Neuronal stem cell (in vitro differentiated cells): ENCODE measurements around the gene UXS1.

Experiments
- DNase-seq: peaks from one replicate; pipeline ENCODE4 v3.0.0-alpha.2; 2013; ENCODE audit warnings: low spot score
- H2AFZ ChIP-seq: one replicate; pipeline ENCODE4 v1.6.1; 2013; ENCODE audit warnings: mild to moderate bottlenecking, low read length, inconsistent platforms
- H2AK5ac ChIP-seq: 2 replicates; pipeline ENCODE4 v1.6.1; 2013; ENCODE audit warnings: low read depth, mild to moderate bottlenecking, inconsistent platforms, low read length, moderate library complexity, mixed read lengths
- H2BK120ac ChIP-seq: 2 replicates; pipeline ENCODE4 v1.6.1; 2013; ENCODE audit warnings: low read depth, mild to moderate bottlenecking, inconsistent platforms, low read length, moderate library complexity, mixed read lengths
- H2BK12ac ChIP-seq: one replicate; pipeline ENCODE4 v1.6.1; 2013; ENCODE audit warnings: low read length, inconsistent platforms
- H2BK15ac ChIP-seq: 2 replicates; pipeline ENCODE4 v1.6.1; 2013; ENCODE audit warnings: mild to moderate bottlenecking, low read length, inconsistent platforms, mixed read lengths
- H2BK5ac ChIP-seq: one replicate; pipeline ENCODE4 v1.6.1; 2013; ENCODE audit warnings: inconsistent platforms, mild to moderate bottlenecking, low read length, moderate library complexity
- H3K14ac ChIP-seq: one replicate; pipeline ENCODE4 v1.6.1; 2013; ENCODE audit warnings: low read length, inconsistent platforms
- H3K18ac ChIP-seq: 2 replicates; pipeline ENCODE4 v1.6.1; 2013; ENCODE audit warnings: low read length, inconsistent platforms
- H3K23ac ChIP-seq: 2 replicates; pipeline ENCODE4 v1.6.1; 2013; ENCODE audit warnings: low read depth, mild to moderate bottlenecking, mixed read lengths, low read length, inconsistent platforms; ENCODE audit not compliant: poor library complexity
- H3K27ac ChIP-seq: replicated peaks from 3 replicates; pipeline ENCODE4 v1.5.1; 2013; ENCODE audit warnings: low read length, inconsistent platforms
- H3K27me3 ChIP-seq, 3 experiments: 2 replicates each; pipeline ENCODE4 v1.6.1; 2013; ENCODE audit warnings: low read length in 3 of 3, mild to moderate bottlenecking in 2 of 3, inconsistent platforms in 1 of 3, low read depth in 1 of 3, mixed read lengths in 1 of 3, moderate library complexity in 1 of 3; ENCODE audit not compliant: control insufficient read depth in 3 of 3, insufficient read depth in 3 of 3
- H3K36me3 ChIP-seq, 2 donors: replicated peaks in 1 of 2; 2 replicates each; pipeline ENCODE4 v1.6.1; 2013; ENCODE audit warnings: low read length in 2 of 2; ENCODE audit not compliant: control insufficient read depth in 2 of 2, insufficient read depth in 2 of 2
- H3K4ac ChIP-seq: 2 replicates; pipeline ENCODE4 v1.6.1; 2013; ENCODE audit warnings: inconsistent platforms, mild to moderate bottlenecking, low read length, moderate library complexity
- H3K4me1 ChIP-seq, 2 donors: 1 replicate in 1 of 2; 2 replicates in 1 of 2; pipeline ENCODE4 v1.6.1; 2013; ENCODE audit warnings: low read length in 2 of 2, low read depth in 1 of 2; ENCODE audit not compliant: control insufficient read depth in 2 of 2, insufficient read depth in 1 of 2
- H3K4me2 ChIP-seq: one replicate; pipeline ENCODE4 v1.6.1; 2013; ENCODE audit warnings: mild to moderate bottlenecking, low read length, inconsistent platforms; ENCODE audit not compliant: insufficient read depth, poor library complexity, severe bottlenecking
- H3K4me3 ChIP-seq, 2 donors: 2 replicates each; pipeline ENCODE4 v1.5.1; 2013; ENCODE audit warnings: low read length in 2 of 2, mild to moderate bottlenecking in 2 of 2, inconsistent platforms in 1 of 2, moderate library complexity in 1 of 2
- H3K79me1 ChIP-seq: one replicate; pipeline ENCODE4 v1.6.1; 2013; ENCODE audit warnings: low read depth, mild to moderate bottlenecking, inconsistent platforms, low read length, moderate library complexity
- H3K9ac ChIP-seq: one replicate; pipeline ENCODE4 v1.6.1; 2013; ENCODE audit warnings: mild to moderate bottlenecking, low read depth, low read length, inconsistent platforms; ENCODE audit not compliant: poor library complexity
- H3K9me3 ChIP-seq, 2 donors: replicated peaks in 1 of 2; 2 replicates each; pipeline versions ENCODE3 to v1.6.1; 2013; ENCODE audit warnings: low read length in 2 of 2, mild to moderate bottlenecking in 2 of 2, inconsistent platforms in 1 of 2, low read depth in 1 of 2, mixed read lengths in 1 of 2, moderate library complexity in 1 of 2; ENCODE audit not compliant: control insufficient read depth in 2 of 2, insufficient read depth in 1 of 2
- H4K8ac ChIP-seq: one replicate; pipeline ENCODE4 v1.6.1; 2013; ENCODE audit warnings: low read depth, mild to moderate bottlenecking, inconsistent platforms, low read length, moderate library complexity
- H4K91ac ChIP-seq: one replicate; pipeline ENCODE4 v1.6.1; 2013; ENCODE audit warnings: low read length, low read depth, mild to moderate bottlenecking, inconsistent platforms; ENCODE audit not compliant: poor library complexity
- WGBS, 2 donors: extraction: QIAGEN DNeasy Blood & Tissue Kit; methylation state at CpG; one replicate each; pipeline ENCODE4 v1.1.7; 2013; ENCODE audit warnings: missing lambda C conversion rate in 2 of 2, mixed read lengths in 1 of 2; ENCODE audit not compliant: insufficient read length in 2 of 2, insufficient replicate concordance in 1 of 2; ENCODE audit errors: extremely low coverage in 2 of 2; 5-methylcytosine and 5-hydroxymethylcytosine counted together

UXS1 gene

DNA sequence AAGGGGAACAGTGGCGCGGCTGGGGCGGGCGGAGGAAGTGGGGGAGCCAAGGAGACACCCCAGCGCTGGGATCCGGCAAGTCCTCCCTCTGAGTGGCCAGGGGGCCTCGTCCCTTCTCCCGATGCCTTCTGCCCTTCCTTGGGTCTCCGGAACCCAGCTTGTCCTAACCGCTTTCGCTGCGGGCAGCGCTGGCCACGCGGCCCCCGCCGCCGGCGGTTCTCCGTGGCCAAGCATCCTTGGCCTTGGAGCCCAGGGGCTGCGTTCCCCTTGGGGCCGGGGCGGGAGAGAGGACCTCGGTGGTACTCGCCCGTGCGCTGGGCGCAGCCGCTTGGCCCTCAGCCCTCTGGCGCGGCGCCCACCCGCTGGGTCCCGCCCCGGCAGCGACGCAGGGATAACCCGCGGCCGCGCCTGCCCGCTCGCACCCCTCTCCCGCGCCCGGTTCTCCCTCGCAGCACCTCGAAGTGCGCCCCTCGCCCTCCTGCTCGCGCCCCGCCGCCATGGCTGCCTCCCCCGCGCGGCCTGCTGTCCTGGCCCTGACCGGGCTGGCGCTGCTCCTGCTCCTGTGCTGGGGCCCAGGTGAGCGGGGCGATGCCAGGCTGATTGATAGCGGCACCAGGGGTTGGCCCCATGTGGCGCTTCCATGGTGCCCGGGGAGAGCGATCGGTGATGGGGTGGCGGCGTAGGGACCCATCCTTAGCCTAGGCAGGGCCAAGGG, 128.7 kb downstream of the UXS1 start:
- Histone ChIP-seq H3K9me3 (no peaks in the 10 kb centered on the region), H2BK120ac (peak overlapping the region; percentile 40), H3K4me3 (peak overlapping the region in 1 of 2 donors; percentile 80), H3K14ac (peak overlapping the region; percentile 73), H2BK15ac (peak overlapping the region; percentile 95), H3K4ac (peak overlapping the region; percentile 10), H3K36me3 (no peaks in the 10 kb centered on the region), H2BK12ac (peak overlapping the region; percentile 85), H4K91ac (no peak overlapping the region), H3K27ac (no peak overlapping the region), H3K27me3 (peaks cover 5 to 28% (median 25%) of the 10 kb centered on the region in 3 experiments), H3K18ac (peak overlapping the region; percentile 95), H2BK5ac (peak overlapping the region; percentile 40), H3K4me1 (peaks cover 3 to 12% of the 10 kb centered on the region in 2 donors), H2AK5ac (peak overlapping the region; percentile 49), H3K79me1 (peaks cover 1% of the 10 kb centered on the region), H3K4me2 (peak overlapping the region; percentile 95), H4K8ac (peak overlapping the region; percentile 94), H2AFZ (peak overlapping the region; percentile 69), H3K9ac (peak overlapping the region; percentile 88), H3K23ac (peak overlapping the region; percentile 86)
- WGBS, 2 donors, result no CpG with 5 or more reads among the region's 68 CpGs
- no peak for DNase-seq

DNA sequence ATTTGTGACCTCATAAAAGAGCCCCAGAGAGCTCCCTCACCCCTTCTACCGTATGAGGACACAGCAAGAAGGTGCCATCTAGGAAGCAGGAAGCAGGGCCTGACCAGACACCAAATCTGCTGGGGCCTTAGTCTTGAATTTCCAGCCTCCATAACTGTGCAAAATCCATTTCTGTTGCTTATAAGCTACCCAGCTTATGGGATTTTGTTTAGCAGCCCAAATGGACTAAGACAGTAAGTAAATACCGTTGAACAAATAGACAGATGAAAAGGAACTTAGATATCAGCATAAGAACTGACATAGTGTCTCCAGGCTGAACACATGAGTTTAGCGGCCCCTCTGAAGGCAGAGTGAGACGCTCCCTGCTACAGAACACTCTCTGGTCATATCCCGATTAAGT, 130.9 kb downstream of the UXS1 start:
- Histone ChIP-seq H2BK5ac (no peak overlapping the region), H2BK12ac (no peak overlapping the region), H2BK15ac (no peak overlapping the region), H3K27ac (no peak overlapping the region), H3K36me3 (no peaks in the 10 kb centered on the region), H3K79me1 (peaks cover 1% of the 10 kb centered on the region), H4K91ac (no peak overlapping the region), H3K4me2 (no peak overlapping the region), H3K4me1 (peaks cover 3 to 12% of the 10 kb centered on the region in 2 donors), H3K4me3 (no peak overlapping the region), H3K9ac (no peak overlapping the region), H2AK5ac (no peak overlapping the region), H3K27me3 (peaks cover 5 to 28% (median 25%) of the 10 kb centered on the region in 3 experiments), H2AFZ (no peak overlapping the region), H3K14ac (no peak overlapping the region), H4K8ac (no peak overlapping the region), H3K9me3 (no peaks in the 10 kb centered on the region), H2BK120ac (no peak overlapping the region), H3K4ac (no peak overlapping the region), H3K23ac (no peak overlapping the region), H3K18ac (no peak overlapping the region)
- no CpG with 5 or more reads among the region's 5 CpGs for WGBS, 2 donors
- no peak for DNase-seq

- Histone ChIP-seq H2BK12ac (no peak overlapping the region), H3K23ac (no peak overlapping the region), H4K91ac (no peak overlapping the region), H3K4ac (no peak overlapping the region), H3K79me1 (peaks cover 1% of the 10 kb centered on the region), H3K9me3 (no peaks in the 10 kb centered on the region), H3K14ac (no peak overlapping the region), H3K18ac (no peak overlapping the region), H3K9ac (no peak overlapping the region), H3K4me3 (no peak overlapping the region), H3K4me2 (no peak overlapping the region), H2AFZ (no peak overlapping the region), H4K8ac (no peak overlapping the region), H3K27ac (no peak overlapping the region), H3K36me3 (no peaks in the 10 kb centered on the region), H3K27me3 (peaks cover 5 to 28% (median 25%) of the 10 kb centered on the region in 3 experiments), H2BK5ac (no peak overlapping the region), H2AK5ac (no peak overlapping the region), H2BK15ac (no peak overlapping the region), H2BK120ac (no peak overlapping the region), H3K4me1 (peaks cover 3 to 12% of the 10 kb centered on the region in 2 donors)
- no peak for DNase-seq
- no CpG with 5 or more reads among the region's 5 CpGs for WGBS, 2 donors
Measured at GRCh38 chr2:106062627-106063026, 131.5 kb downstream of the UXS1 start.

DNA sequence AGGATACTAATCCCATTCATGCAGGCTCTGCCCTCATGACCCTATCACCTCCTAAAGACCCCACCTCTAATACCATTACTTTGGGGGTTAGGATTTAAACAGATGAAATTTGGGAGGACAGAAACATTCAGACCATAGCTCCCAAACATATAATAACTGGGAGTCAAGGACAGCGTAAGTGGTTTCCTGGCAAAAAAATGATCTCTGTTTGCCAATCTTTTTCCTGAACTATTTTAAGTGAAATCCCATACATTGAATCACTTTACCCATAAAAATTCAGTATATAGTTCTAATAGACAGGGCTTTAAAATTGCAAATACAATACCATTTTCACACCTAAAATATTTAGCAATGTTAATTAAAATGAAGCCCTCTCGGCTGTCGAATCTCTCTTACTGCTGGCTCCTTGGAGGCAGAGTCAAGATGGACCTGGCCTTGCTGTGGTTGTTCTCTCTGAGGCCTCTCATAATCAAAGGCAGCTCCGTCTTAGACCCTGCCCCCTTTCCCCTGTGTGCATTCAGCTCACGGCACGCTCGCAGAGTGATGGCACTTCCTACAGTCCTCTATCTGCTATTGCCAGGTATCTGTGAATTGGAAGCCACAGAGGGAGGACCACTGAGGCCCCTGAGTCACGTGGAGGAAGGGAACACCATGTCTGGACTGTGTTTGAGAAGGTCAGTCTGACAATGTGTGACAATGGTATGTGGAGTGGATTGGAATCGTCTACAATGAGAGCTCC, 132.3 kb downstream of the UXS1 start:
- Histone ChIP-seq H3K4me3 (no peak overlapping the region), H3K9me3 (no peaks in the 10 kb centered on the region), H3K23ac (no peak overlapping the region), H2BK12ac (no peak overlapping the region), H4K91ac (no peak overlapping the region), H2BK5ac (no peak overlapping the region), H3K18ac (no peak overlapping the region), H3K9ac (no peak overlapping the region), H3K4ac (no peak overlapping the region), H3K36me3 (no peaks in the 10 kb centered on the region), H2AK5ac (no peak overlapping the region), H3K27me3 (peaks cover 5 to 28% (median 24%) of the 10 kb centered on the region in 3 experiments), H2AFZ (no peak overlapping the region), H2BK15ac (no peak overlapping the region), H3K4me1 (peaks cover 3 to 12% of the 10 kb centered on the region in 2 donors), H2BK120ac (no peak overlapping the region), H3K79me1 (peaks cover 1% of the 10 kb centered on the region), H4K8ac (no peak overlapping the region), H3K27ac (no peak overlapping the region), H3K14ac (no peak overlapping the region), H3K4me2 (no peak overlapping the region)
- DNase-seq, result no peak
- no CpG with 5 or more reads among the region's 9 CpGs for WGBS, 2 donors
